ENCODE results near the gene MTCL1. TPM values are rescaled to one million over a fixed set of nuclear protein-coding genes. Genes with fewer than 3 reads are reported as not detected.

MTCL1 gene
- total RNA-seq, 1 experiment from 2014 or later, result 22.7 TPM

GRCh38 chr18:8741117-8741516 lies 35.8 kb downstream of the MTCL1 start:
- intact Hi-C loops (cut with micrococcal nuclease), result loop anchor here (10.0 kb wide), 1 partner anchor 64 kb away; no protein-coding TSS in a partner anchor
- H2AFZ ChIP-seq (ENCODE audit: low read depth, low read length, poor library complexity, severe bottlenecking), result no peak overlapping the region
- H3K36me3 ChIP-seq (ENCODE audit: control insufficient read depth in 1 of 2, insufficient read depth in 2 of 2, low read length in 2 of 2), result no peaks in the 10 kb centered on the region
- no peak overlapping the region for H3K27ac ChIP-seq (ENCODE audit: low read depth, low read length)
- POLR2A ChIA-PET, result no interaction called here
- peaks cover 3% of the 10 kb centered on the region; the same call in 1 of the 2 replicates for H3K79me2 ChIP-seq (ENCODE audit: insufficient read depth, low read length)
- H3K4me3 ChIP-seq (replicated peaks in 1 of 2; ENCODE audit: low read depth in 1 of 2, low read length in 2 of 2), result no peak overlapping the region
- no TSS peak for BruUV-seq (replicated peaks)
- no peaks in the 10 kb centered on the region for H3K9me2 ChIP-seq (ENCODE audit: insufficient read depth)
- no peak for ATAC-seq
- no peaks in the 10 kb centered on the region for H4K20me1 ChIP-seq (ENCODE audit: insufficient read depth)
- RAD21 ChIA-PET (ENCODE audit: low non-redundant PET in 1 of 2, low total read pairs in 2 of 2, uncharacterized antibody in 2 of 2, unreplicated experiment in 2 of 2), result no interaction called here
- no peak overlapping the region for H3K4me2 ChIP-seq (ENCODE audit: low read length)
- no peaks in the 10 kb centered on the region for H3K27me3 ChIP-seq (ENCODE audit: insufficient read depth, low read length)
- TF ChIP-seq TCF7L2 (IDR thresholded peaks at IDR 0.05; ENCODE audit: borderline replicate concordance, extremely low read depth, insufficient read depth, insufficient read length) (no peak), FOSL1 (IDR thresholded peaks at IDR 0.05; ENCODE audit: low read depth) (no peak), CBX3 (IDR thresholded peaks at IDR 0.05; ENCODE audit: low read depth) (no peak), YY1 (IDR thresholded peaks at IDR 0.05; ENCODE audit: extremely low read depth, insufficient replicate concordance, low read depth, low read length) (no peak), ZNF274 (IDR thresholded peaks at IDR 0.05; ENCODE audit: low read depth, low read length) (no peak), EGR1 (IDR thresholded peaks at IDR 0.05; ENCODE audit: low read depth) (no peak), POLR2AphosphoS5 (IDR thresholded peaks at IDR 0.05; ENCODE audit: low read depth, low read length) (no peak), POLR2A (IDR thresholded peaks at IDR 0.05; ENCODE audit: borderline replicate concordance, extremely low read depth, insufficient read depth, insufficient read length) (no peak), SP1 (IDR thresholded peaks at IDR 0.05; ENCODE audit: low read depth) (no peak), SRF (IDR thresholded peaks at IDR 0.05; ENCODE audit: low read depth) (no peak), ELF1 (IDR thresholded peaks at IDR 0.05; ENCODE audit: borderline replicate concordance, low read depth) (no peak), EZH2phosphoT487 (IDR thresholded peaks at IDR 0.05; ENCODE audit: borderline replicate concordance) (no peak), SIN3A (IDR thresholded peaks at IDR 0.05; ENCODE audit: low read depth) (no peak)
- TF ChIP-seq, protein P1, sequence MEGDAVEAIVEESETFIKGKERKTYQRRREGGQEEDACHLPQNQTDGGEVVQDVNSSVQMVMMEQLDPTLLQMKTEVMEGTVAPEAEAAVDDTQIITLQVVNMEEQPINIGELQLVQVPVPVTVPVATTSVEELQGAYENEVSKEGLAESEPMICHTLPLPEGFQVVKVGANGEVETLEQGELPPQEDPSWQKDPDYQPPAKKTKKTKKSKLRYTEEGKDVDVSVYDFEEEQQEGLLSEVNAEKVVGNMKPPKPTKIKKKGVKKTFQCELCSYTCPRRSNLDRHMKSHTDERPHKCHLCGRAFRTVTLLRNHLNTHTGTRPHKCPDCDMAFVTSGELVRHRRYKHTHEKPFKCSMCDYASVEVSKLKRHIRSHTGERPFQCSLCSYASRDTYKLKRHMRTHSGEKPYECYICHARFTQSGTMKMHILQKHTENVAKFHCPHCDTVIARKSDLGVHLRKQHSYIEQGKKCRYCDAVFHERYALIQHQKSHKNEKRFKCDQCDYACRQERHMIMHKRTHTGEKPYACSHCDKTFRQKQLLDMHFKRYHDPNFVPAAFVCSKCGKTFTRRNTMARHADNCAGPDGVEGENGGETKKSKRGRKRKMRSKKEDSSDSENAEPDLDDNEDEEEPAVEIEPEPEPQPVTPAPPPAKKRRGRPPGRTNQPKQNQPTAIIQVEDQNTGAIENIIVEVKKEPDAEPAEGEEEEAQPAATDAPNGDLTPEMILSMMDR (IDR thresholded peaks at IDR 0.05 in 2 of 3, conservative IDR thresholded peaks at IDR 0.05 in 1 of 3; ENCODE audit: borderline replicate concordance in 1 of 3, insufficient read depth in 1 of 3, low read depth in 2 of 3, low read length in 2 of 3), result no peak
- TF ChIP-seq, protein P2, sequence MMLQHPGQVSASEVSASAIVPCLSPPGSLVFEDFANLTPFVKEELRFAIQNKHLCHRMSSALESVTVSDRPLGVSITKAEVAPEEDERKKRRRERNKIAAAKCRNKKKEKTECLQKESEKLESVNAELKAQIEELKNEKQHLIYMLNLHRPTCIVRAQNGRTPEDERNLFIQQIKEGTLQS (IDR thresholded peaks at IDR 0.05), result no peak
- no peaks in the 10 kb centered on the region for H3K9me3 ChIP-seq (ENCODE audit: control insufficient read depth in 1 of 2, insufficient read depth in 1 of 2, low read depth in 1 of 2, low read length in 2 of 2)
- H3K9ac ChIP-seq (ENCODE audit: low read length), result no peak overlapping the region
- no peak for DNase-seq (ENCODE audit: low read depth, low spot score)
- no peaks in the 10 kb centered on the region for H3K4me1 ChIP-seq (ENCODE audit: control insufficient read depth in 1 of 2, insufficient read depth in 2 of 2, low read length in 2 of 2)
- CTCF ChIA-PET, result no interaction called here

Data from HCT116 (cell line).